Measurements from ENCODE around the gene ZNF235. TPM values are rescaled to one million over a fixed set of nuclear protein-coding genes. Genes with fewer than 3 reads are reported as not detected.

Gene ZNF235
- total RNA-seq, 1 donor from 2014 or later, result 4.8 TPM

DNA sequence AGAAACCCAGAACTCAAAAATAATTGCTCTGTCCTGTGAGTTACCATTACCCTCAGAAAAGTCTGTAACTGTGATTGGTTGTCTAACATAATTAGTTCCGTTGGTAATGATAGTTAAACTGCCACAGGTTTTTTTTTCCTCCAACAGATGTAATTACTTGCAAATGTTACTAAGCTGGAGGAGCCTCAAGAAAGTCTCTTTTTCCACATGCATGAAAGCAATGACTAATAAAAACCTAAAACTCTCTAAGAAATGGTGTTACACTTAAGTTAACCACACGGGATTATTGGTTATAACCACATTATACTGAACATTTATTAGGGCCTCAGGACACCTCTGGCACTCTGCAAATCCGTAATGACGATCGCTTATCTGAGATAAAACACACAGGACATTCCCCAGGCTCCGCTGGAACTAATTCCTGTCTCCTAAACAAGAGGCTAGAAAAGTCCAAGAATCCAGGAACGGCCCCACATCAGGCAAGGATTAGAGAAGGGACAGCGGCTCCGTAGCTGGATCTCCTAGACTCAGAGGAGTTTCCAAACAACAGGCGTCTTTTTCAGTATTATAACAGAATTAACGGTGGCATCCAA, 753 bp downstream of the ZNF235 start:
- no peak for DNase-seq
- Histone ChIP-seq H3K27ac (replicated peaks) (peak overlapping the region; percentile 84), H3K4me1 (peaks cover 22% of the 10 kb centered on the region), H3K36me3 (peaks cover 35% of the 10 kb centered on the region), H3K9me3 (replicated peaks) (peaks cover 22% of the 10 kb centered on the region), H3K4me3 (peak overlapping the region; percentile 88), H3K27me3 (ENCODE audit: low read depth) (no peaks in the 10 kb centered on the region)
- intact Hi-C loops (cut with micrococcal nuclease), result no loop called here
- TF ChIP-seq, protein P1, sequence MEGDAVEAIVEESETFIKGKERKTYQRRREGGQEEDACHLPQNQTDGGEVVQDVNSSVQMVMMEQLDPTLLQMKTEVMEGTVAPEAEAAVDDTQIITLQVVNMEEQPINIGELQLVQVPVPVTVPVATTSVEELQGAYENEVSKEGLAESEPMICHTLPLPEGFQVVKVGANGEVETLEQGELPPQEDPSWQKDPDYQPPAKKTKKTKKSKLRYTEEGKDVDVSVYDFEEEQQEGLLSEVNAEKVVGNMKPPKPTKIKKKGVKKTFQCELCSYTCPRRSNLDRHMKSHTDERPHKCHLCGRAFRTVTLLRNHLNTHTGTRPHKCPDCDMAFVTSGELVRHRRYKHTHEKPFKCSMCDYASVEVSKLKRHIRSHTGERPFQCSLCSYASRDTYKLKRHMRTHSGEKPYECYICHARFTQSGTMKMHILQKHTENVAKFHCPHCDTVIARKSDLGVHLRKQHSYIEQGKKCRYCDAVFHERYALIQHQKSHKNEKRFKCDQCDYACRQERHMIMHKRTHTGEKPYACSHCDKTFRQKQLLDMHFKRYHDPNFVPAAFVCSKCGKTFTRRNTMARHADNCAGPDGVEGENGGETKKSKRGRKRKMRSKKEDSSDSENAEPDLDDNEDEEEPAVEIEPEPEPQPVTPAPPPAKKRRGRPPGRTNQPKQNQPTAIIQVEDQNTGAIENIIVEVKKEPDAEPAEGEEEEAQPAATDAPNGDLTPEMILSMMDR (IDR thresholded peaks at IDR 0.05; ENCODE audit: borderline replicate concordance), result no peak

DNA sequence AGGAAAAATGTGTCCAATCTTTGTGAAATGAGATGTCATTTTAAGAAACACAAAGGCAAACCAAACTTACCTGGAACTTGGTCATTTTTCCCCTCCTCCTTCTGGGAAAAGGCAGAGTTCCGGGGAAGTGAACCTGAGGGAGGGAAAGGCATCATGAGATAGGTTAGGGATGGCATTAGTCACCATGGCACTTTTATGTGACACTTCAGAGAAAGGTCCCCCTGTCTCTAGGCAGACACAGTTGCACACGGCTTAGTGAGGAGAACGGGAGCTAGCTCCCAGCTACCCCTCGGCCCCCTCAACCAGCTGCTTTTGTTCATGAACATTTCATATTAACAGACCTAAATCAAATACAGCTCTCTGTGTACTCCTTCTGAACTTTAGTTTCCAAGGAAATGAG, 1.5 kb downstream of the ZNF235 start:
- no peaks in the 10 kb centered on the region for H3K27me3 ChIP-seq (ENCODE audit: low read depth)
- peaks cover 14% of the 10 kb centered on the region for H3K9me3 ChIP-seq (replicated peaks)
- no peak overlapping the region for H3K27ac ChIP-seq (replicated peaks)
- intact Hi-C loops (cut with micrococcal nuclease), result no loop called here
- no peak for DNase-seq
- H3K4me3 ChIP-seq, result peak overlapping the region; percentile 88
- H3K36me3 ChIP-seq, result peaks cover 42% of the 10 kb centered on the region
- TF ChIP-seq, protein P1 (IDR thresholded peaks at IDR 0.05; ENCODE audit: borderline replicate concordance), result no peak
- H3K4me1 ChIP-seq, result peaks cover 22% of the 10 kb centered on the region

DNA sequence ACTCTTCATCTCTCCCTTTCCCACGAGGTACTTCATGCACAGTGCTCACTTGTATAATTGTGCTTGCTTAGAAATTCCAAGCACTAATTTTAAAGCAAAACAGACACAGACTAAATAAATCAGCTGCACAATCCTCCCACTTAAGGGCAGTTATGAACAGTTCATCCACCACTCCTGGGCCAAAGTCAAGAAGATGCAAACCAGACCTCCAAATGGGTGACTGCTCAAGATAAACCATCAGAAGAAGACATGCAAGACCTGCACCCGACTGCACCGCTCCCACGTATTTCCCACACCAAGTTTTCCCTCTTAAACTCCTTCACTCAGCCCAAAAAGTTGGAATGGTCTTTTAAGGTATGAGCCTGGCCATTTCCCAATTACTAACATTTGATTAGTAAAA, 19.9 kb downstream of the ZNF235 start:
- Histone ChIP-seq H3K36me3 (peaks cover 74% of the 10 kb centered on the region), H3K27ac (replicated peaks) (no peak overlapping the region), H3K4me3 (no peak overlapping the region), H3K27me3 (ENCODE audit: low read depth) (no peaks in the 10 kb centered on the region), H3K4me1 (no peaks in the 10 kb centered on the region), H3K9me3 (replicated peaks) (peaks cover 99% of the 10 kb centered on the region)
- no peak for DNase-seq
- intact Hi-C loops (cut with micrococcal nuclease), result no loop called here
- TF ChIP-seq, protein P1 (IDR thresholded peaks at IDR 0.05; ENCODE audit: borderline replicate concordance), result no peak

DNA sequence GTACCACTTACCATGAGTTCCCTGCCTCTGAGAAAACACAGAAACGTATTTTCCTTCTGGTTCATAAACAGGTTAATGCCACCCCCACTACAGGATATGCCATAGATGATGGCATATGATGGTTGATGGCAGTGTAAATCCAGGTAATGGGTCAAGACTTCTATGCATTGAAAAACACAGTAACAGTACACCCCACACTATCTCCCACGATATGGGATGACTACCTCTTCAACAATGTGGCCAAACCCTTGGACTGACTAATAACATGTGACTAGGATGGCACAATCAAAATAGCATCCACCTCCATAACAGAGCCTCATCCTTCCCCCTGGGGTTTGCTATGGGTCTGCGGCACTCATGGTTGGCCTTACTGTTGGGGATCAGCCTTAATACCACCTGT, 22.0 kb downstream of the ZNF235 start:
- TF ChIP-seq, protein P1 (IDR thresholded peaks at IDR 0.05; ENCODE audit: borderline replicate concordance), result no peak
- no peaks in the 10 kb centered on the region for H3K4me1 ChIP-seq
- no peaks in the 10 kb centered on the region for H3K27me3 ChIP-seq (ENCODE audit: low read depth)
- no peak overlapping the region for H3K27ac ChIP-seq (replicated peaks)
- DNase-seq, result no peak
- intact Hi-C loops (cut with micrococcal nuclease), result no loop called here
- peaks cover 99% of the 10 kb centered on the region for H3K9me3 ChIP-seq (replicated peaks)
- H3K36me3 ChIP-seq, result peaks cover 60% of the 10 kb centered on the region
- H3K4me3 ChIP-seq, result no peak overlapping the region

DNA sequence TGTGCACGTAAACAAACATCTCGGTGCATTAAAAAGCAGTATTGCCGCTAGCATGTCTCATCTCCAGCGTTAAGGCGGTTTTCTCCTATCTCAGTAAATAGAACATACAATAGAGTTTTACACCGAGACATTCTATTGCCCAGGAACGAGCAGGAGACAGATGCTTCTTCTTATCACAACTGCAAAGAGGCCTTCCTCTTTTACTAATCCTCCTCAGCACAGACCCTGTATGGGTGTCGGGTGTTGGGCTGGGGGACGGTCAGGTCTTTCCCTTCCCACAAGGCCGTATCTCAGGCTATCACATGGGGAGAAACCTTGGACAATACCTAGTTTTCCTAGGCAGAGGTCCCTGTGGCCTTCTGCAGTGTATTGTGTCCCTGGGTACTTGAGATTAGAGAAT, 23.9 kb downstream of the ZNF235 start:
- intact Hi-C loops (cut with micrococcal nuclease), result no loop called here
- Histone ChIP-seq H3K27me3 (ENCODE audit: low read depth) (no peaks in the 10 kb centered on the region), H3K4me3 (no peak overlapping the region), H3K4me1 (no peaks in the 10 kb centered on the region), H3K9me3 (replicated peaks) (peaks cover 97% of the 10 kb centered on the region), H3K36me3 (peaks cover 51% of the 10 kb centered on the region), H3K27ac (replicated peaks) (no peak overlapping the region)
- TF ChIP-seq, protein P1 (IDR thresholded peaks at IDR 0.05; ENCODE audit: borderline replicate concordance), result no peak
- DNase-seq, result no peak

Data from left ventricle myocardium inferior (tissue), 1 donor.